ENCODE measurements around the gene PTPRN.
"Not testable (repeated sequence)": the region's sequence is repeated elsewhere in the genome, so short reads cannot be mapped to it uniquely, and the experiment has no call there.

PTPRN gene

DNA sequence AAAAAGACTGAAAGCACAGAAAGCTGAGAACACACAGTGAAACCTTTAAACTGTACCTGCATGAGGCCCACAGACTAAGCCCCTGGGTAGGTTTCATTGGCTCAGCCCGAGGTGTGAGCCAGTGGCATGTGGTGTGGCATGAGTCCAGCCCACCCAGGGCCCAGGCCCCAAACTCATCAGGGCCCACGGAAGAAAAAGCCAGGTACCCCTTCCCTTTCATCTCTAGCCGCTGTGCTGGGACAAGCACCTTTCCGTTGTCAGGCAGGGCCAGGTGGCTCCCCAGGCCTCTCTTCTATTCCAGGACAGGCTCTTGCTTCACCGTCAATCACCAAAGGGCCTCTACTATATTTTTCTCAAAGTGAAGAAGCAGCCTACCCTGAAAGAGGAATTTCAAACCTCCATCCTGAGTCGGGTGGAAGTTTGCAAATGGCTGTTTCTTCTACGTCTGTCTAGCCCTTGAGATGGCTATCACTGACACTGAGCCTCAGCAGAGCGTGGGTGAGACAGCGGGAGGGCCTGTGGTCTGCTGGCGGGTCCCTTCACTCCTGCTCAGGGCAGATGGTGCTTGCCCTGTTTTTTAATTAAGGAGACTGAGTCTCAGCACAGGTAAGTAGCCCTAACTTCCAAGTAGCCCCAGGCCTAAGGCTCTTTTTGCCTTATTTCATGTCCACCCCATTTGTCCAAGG, 21.5 kb downstream of the PTPRN start:
- DNase-seq (ENCODE audit: low spot score): no peak

DNA sequence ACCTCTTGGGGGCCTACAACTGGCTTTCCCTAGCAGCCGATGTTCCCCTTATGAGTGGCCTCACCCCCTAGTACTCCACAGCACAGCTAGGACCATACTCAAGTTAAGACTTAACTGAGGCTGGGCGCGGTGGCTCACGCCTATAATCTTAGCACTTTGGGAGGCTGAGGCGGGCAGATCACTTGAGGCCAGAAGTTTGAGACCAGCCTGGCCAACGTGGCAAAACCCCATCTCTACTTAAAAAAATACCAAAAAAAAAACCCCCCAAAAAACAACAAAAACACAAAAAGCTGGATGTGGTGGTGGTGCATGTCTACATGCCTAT, 22.1 kb downstream of the PTPRN start:
- not testable (repeated sequence) for DNase-seq (ENCODE audit: low spot score)

DNA sequence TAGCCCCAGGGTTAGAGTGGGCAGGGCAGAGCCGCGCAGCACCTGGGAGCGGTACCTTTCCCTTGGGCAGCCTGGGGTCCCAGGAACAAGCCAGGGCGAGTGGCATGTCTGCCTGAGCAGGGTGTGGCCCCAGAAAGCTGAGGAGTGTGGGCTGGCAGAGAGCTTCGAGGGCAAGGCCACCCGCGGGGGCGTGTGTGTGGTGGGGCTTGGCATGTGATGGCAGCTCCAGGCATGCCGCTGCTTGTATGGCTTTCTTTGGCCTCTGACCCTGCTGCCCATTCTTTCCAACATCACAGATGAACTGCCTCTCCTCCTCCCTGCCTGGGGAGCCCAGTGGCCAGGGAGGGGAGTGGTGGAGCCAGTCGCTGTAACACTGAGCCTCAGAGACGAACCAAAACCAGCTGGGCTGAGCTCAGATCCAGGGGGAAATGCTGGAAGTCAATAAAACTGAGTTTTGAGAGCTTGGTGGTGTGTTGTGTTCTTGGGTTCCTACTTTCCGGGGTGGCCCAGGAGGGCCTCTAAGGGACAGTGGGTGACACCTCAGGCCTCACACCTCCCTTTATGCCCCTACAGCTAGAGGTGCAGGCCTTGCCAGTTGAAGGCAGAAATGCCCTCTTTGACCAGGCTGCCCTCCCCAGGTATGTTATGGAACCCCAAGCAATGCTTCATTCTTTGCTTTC, 22.6 kb downstream of the PTPRN start:
- peak; percentile 71 for DNase-seq (ENCODE audit: low spot score)

DNA sequence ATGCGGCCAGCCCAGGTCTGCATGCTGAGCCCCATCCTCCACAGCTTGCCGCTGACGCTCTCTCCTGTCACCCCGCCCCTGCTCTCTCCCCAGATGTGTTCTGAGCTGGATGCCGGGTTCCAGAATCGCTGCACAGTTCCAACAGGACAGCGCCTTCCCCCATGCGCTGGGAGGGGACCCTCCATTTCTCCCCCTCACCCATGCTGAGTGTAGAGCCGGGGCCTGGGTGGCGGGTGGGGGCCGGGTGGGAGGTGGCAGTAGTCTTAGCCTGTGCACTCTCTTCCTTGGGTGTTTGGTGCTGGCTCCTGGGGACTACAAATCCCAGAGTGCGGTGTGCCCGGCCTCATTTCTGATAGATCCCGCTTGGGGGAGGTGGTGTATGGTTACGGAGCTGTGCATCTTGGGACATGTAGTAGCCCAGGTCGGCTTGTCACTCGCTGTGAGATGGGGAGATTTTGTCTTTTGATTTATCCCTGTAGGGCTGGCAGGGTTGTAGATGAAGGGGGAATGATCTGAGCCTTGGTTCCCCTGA, 23.2 kb downstream of the PTPRN start:
- no peak for DNase-seq (ENCODE audit: low spot score)

DNA sequence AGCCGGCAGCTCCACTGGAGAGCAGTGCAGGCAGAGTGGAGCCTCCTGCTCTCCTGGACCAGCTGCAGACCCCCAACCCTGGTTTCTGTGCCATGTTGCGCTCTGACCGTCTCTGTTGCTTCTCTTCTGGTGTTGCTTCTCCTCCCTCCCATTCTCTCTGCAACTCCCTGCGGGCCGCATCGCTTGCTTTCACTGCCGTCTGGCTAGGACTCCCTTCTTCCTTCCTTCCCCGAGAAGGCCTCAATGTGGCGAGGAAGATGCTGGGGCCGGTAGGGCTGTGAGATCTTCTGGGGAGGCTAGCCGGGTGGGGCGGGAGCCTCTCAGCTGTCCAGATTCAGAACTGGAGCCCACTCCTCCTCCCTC, 23.8 kb downstream of the PTPRN start:
- no peak for DNase-seq (ENCODE audit: low spot score)

DNA sequence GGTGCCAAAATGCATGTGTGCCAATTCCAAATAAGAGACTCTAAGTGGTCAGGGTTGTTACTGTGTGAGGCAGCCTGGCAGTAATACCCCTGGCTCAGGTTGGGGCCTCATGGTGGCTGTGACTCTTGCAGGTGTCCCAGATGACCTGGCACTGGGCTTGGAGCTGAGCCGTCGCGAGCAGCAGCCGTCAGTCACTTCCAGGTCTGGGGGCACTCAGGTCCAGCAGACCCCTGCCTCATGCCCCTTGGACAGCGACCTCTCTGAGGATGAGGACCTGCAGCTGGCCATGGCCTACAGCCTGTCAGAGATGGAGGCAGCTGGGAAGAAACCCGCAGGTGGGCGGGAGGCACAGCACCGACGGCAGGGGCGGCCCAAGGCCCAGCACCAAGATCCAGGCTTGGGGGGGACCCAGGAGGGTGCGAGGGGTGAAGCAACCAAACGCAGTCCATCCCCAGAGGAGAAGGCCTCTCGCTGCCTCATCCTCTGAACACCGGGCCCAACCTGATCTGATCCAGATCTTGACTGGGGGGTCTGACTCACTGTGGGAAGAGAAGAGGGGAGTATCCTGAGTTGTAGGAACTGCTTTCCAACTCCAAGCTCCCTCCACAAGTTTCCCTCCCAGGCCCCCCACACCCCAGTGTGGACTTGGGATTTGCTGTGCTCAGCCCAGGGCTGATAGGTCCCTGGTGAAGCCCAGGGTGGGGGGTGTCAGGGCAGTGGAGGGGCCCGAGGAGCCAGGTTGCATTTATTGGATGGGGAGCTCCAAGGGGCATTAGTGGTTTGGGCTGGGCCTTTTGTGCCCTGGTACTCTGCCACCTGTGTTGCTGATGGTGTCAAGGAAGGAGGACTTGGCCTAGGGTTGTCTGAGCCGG, 24.5 kb downstream of the PTPRN start:
- DNase-seq (ENCODE audit: low spot score): no peak

DNA sequence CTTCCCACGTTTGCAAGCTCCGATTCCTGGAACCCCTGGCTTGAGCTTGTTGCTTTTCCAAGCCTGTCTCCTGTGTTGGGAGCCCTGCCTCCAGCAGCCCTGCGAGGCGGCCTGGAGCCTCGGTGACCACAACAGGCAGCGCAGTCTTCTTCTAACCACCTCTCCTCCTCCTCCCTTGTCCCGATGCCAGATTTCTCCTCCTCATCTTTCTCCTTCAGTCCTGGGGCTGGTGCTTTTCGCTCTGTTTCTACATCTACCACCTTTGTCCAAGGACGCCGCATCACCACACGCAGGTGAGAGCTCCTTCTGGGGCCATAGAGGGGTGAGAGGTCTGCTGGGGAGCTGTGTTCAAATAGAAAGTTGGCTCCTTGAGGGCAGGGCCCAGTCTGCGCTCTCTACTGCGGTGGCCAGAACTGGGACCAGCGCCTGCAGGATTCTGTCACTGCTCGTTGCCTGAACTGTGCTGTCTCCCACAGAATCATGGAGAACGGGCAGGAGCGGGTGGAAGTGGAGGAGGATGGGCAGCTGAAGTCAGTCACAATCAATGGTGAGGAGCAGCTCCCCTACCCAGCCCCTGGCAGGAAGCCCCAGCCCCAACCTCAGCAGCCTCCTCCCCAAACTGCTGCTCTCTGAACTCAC, 26.1 kb downstream of the PTPRN start:
- no peak for DNase-seq (ENCODE audit: low spot score)

DNA sequence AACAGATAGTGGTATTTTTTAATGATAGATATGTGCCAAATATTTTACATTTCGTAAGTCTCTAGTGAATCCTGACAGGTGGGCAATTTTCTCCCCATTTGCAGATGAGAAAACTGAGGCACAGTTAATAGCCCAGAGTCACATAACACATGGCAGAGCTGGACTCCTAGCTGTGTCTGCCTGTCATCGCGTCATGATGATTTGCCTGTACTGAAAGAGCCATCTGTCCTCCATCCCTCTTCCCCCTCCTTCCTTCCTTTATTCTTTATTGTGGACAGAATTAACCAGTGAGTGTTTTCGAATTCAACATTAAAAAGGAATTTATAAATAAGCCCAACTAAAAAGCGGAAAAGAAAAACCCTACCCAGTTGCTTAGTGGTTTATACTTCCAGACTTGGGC, 26.8 kb downstream of the PTPRN start:
- DNase-seq (ENCODE audit: low spot score): no peak

DNA sequence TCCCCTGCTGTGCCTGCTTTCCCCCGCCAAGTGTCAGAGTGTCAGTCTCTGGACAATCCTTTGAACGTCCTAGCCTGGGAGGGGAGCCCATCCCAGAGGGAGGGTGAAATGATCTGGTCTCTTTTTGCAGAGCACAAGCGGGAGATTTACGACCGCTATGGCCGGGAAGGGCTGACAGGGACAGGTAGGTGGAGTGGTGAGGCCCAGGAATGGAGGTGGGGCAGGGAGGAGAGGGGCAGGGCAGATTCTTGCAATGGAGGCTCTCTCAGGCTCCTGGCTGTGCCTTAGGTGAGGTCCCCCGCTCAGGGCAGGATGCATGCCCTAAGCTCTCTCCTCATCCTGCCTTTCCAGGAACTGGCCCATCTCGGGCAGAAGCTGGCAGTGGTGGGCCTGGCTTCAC, 27.6 kb downstream of the PTPRN start:
- no peak for DNase-seq (ENCODE audit: low spot score)

DNA sequence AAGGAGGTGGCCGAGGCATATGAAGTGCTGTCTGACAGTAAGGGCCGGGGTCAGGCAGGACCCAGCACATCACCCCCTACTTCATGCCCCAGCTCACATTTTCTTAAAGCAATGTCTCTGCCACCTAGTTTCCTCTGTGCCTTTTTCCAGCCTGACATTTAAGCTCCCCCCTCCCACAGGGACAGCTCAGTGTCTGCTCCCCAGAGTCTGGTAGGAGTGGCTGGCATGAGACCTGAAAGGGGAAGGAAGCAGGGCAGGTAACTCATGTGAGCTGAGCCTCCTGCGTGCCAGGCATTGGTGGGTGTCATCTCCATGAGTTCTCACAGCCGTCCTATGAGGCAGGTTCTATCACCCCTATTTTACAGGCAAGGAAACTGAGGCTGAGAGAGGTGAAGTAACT, 28.6 kb downstream of the PTPRN start:
- peak; percentile 32 for DNase-seq (ENCODE audit: low spot score)

DNA sequence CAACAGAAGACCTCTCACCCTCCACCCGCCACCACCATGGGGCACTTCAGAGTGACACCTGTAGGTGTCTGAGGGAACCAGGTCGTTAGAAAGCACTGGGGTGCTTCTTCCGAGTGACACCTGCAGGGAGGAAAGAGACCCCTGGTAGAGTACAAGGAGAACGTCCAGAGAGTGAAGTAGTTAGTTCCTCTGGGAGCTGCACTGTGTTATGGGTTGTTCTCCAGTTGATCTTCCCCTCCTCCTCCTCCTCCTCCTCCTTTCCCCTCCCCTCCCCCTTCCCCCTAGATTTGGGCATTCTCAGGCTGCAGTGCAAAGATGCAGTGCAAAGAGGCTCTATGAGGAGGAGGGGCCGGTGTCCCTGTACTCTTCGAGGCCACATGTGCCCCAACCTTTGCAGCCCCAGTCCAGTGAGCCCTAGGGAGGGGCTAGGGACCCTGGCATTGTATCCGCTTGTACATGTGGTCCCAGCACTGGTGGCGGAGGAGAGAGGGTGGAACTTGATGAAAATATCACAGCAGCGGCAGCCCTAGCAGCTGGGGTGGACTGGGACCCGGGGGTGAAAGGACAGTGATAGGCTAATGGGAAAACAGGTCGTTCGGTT, 29.2 kb downstream of the PTPRN start:
- no peak for DNase-seq (ENCODE audit: low spot score)

DNA sequence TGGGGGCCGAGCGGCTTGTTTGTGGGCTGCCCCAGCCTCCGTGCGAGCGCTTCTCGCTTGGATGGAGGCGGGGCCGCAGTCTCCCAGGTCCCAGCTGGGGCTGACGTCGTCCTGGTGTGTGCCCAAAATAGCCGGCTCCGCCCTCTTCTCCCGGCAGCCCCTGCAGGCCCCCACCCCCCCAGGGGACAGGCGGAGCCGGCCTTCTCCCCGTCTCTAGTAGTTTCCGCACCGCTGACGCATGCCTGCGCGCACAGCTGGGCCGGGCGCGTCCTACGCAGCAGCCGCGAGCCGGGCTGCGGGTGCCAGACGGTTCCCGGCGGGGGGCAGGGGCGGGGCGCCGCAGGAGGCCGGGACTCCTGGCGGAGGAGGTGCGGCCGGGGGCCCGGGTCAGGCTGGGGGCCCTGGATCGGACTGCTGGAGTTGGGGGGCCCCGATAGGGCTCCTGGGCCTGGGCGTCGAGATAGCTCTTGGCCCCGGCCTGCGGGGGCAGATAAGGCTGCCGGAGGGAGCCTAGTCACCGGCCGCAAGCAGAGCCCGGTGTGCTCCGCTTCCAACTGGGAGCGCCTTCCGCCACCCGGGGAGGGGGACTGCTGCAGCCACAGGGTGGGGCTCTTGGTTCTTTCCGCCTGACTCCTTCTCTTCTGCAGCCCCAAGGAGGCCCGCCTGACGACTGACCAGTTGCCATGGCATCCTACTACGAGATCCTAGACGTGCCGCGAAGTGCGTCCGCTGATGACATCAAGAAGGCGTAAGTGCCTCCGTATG, 29.9 kb downstream of the PTPRN start, which contains the start of gene DNAJB2:
DNAJB2 (plus strand) TSS at position 216 of the 765 bp plus-strand sequence; CDS start at position 684, 468 bp downstream.
- peak; percentile 98 for DNase-seq (ENCODE audit: low spot score)

DNA sequence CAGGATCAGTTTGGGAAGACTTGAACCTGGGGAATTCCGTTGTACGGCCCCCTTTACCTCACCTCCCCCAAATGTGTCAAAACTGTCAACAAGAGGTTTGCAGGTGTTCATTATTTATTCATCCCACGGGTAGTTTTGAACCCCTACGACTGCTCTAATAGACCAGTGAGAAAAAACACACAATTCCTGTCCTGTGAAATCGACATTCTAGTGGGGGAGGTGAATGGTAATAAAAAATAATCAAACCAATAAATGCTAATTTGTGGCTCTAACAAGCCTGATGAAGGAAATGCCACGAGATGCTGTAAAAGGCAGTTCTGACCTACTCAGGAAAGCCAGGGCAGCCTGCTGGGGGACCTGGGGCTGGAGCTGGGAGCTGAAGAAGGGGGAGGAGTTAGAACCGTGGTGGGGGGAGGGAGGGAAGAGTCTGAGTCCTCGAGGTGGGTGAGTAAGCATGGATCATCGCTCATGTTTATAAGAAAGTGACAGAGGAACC, 30.5 kb downstream of the PTPRN start:
- DNase-seq (ENCODE audit: low spot score): no peak

DNA sequence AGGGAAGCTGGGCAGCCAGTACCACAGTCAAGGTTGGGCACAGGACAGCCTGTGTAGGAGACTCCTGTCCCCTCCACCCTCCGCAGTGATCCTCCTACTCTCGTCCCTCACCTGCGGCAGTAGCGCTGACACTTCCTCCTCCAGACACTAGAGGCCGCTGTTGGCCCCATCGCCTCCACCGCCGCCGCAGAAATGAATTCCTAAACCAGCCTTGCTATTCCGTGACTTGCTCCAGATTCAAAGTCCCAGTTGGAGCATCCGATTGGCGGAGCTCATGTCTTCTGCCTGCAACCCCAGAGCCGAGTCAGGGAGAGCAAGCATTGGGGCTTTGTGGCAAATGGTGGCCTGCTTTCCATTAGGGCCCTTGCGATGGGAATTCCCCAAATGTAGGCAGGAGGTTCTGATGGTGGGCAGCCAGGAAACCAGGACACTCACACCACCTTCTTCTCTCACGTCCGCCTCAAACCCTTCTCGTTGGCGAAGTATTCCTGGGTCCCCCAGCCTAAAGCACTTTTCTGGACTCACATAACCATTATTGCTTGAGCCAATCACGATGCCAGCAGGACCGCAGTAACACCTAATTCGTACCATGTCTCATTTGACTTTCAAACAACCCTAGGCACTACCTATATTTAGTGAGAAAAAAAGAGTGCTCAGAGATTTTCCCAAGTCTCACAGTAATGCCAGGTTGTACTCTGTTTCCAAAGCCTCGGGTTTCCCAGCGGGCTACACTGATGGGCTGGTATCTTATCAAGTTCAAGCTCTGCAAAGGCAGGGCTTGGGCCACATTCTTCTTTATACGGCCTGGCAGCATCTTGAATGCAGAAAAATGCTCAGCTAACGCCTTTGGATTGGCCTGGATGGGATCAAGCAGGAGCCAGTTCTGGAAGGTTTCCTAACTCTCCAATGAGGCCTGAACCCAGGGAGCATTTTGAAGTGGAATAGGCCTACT, 31.2 kb downstream of the PTPRN start:
- DNase-seq (ENCODE audit: low spot score): peak; percentile 89

DNA sequence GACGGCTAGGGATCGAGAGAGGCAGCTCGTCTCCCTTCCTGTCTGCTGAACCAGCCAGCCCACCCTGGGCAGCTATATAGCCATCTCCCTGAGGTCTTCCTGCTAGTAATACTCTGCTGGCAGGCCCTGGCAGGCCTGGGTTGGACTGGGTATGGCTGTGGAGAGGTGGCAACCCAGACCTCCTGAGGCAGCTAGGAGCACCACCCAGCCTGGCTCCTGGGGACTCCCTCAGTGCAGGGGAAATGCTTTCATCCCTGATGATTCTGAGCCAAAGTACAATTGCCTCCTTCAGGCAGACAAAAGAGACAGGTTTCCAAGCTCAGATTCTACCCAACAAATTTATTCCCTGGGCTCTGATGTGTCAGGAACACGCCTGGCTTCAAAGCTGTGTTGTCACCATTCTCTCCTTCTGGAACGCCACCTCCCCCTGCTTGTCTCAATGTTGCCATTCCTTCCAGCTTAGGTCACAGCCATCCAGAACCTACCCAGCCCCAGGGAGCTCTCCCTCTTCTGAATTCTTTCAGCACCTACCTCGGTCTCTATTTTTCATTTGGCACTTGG, 34.8 kb downstream of the PTPRN start:
- no peak for DNase-seq (ENCODE audit: low spot score)

DNA sequence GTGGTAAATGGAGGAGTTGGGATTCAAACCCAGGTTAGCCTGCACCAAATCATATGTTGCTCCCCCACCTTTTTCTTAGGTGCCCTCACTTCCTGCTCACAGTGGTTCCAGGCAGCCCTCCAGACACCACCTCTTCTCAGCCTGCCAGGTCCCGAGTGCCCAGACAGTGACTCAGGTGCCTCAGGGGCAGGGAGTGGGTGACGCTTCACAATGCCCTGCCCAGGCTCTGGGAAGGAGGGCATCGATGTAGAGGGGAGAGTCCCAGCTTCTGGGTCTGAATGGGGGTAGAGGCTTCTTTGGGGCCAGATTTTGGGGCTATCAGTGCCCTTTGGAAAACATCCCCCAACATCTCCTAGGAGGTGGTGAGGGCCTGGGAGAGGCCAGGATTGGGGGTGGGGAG, 35.3 kb downstream of the PTPRN start:
- no peak for DNase-seq (ENCODE audit: low spot score)

DNA sequence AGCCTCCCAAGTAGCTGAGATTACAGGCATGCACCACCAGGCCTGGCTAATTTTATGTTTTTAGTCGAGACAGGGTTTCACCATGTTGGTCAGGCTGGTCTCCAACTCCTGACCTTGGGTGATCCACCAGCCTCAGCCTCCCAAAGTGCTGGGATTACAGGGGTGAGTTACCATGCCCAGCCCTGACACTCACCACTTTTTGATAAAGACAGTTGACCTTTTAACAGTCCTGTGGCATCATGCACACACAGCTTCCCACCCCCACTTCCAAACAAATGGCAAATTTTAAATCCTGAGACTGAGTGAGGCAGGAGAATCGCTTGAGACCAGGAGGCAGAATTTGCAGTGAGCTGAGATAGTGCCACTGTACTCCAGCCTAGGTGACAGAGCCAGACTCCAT, 36.2 kb downstream of the PTPRN start:
- no peak for DNase-seq (ENCODE audit: low spot score)

DNA sequence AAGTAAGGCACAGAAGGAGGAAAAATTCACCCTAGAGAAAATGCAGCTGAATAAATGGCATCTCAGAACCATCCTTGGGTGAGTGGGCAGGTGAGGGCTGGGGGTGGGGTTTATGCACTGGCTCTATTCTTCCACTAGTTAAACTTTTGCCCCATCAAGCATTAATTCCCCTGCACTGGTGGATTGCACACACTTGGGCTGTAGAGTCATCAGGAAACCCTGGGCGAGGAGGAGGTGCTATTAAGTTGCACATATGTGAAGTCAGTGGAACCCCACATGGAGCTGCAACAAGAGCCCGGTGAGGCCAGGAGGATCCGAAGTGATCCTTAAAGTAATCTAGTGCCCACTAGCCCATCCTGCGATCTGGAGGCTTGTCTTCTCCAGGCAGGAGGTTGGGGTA, 36.8 kb downstream of the PTPRN start:
- DNase-seq (ENCODE audit: low spot score): no peak

DNA sequence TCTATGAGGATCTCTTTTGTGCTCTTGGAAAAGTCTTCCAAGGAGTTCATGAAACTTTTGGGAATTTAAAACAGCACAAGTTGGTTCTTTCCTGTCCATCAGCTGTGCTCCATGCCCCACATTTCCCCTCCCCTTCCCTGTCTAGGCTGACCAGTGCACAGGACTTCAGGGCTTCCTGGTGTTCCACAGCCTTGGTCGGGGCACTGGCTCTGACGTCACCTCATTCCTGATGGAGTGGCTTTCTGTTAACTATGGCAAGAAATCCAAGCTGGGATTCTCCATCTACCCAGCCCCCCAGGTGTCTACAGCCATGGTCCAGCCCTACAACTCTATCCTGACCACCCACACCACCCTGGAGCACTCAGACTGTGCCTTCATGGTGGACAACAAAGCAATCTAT, 38.2 kb downstream of the PTPRN start:
- DNase-seq (ENCODE audit: low spot score): no peak

DNA sequence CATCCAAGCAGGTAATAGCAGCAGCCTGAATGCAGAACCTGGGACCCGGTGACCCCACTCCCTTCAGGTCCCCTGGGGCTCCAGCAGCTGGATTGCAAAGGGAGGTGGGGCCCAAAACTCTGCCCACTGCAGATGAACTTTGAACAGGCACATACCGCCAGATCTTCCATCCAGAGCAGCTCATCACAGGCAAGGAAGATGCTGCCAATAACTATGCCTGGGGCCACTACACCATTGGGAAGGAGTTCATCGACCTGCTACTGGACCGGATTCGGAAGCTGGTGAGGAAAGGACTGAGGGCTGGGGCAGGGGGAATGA, 39.2 kb downstream of the PTPRN start:
- no peak for DNase-seq (ENCODE audit: low spot score)
